Adipose tissue (tissue), 3 donors: ENCODE results near the gene ARMC7. TPM values are rescaled to one million over a fixed set of nuclear protein-coding genes. Genes with fewer than 3 reads are reported as not detected.
A peak's percentile ranks its signal among the peaks of the same experiment; 100 is the strongest.
"Not testable (repeated sequence)": the region's sequence is repeated elsewhere in the genome, so short reads cannot be mapped to it uniquely, and the experiment has no call there.

Experiments used
- H3K27ac ChIP-seq: one replicate; pipeline ENCODE4 v1.5.1; 2013; ENCODE audit warnings: low read depth, low read length
- WGBS, 3 donors: extraction: QIAGEN DNeasy Blood & Tissue Kit; methylation state at CpG; one replicate each; pipeline ENCODE4 v1.1.7; 2013; 5-methylcytosine and 5-hydroxymethylcytosine counted together
- polyA plus RNA-seq, 3 donors: library from polyadenylated mRNA; stranded (reverse); fragments of 200-250 nt; gene quantifications; one replicate each; pipeline ENCODE4 v1.2.3, GENCODE V29; 2013
- donor health status: healthy with polysubstance abuse.
- donor health status: Bipolar disorder and iron deficiency.
- donor health status: healthy.

Gene ARMC7
- polyA plus RNA-seq, 3 donors: 2.9 to 6.1 (median 4.2) TPM

GRCh38 chr17:75115555-75115954 lies 5.8 kb downstream of the ARMC7 start:
- no peak overlapping the region for H3K27ac ChIP-seq

GRCh38 chr17:75116737-75117136 lies 7.0 kb downstream of the ARMC7 start:
- 58 to 73% (median 72%) methylated on average over 9 of the region's 9 CpGs for WGBS, 3 donors
- no peak overlapping the region for H3K27ac ChIP-seq

GRCh38 chr17:75118307-75118706 lies 8.5 kb downstream of the ARMC7 start:
- WGBS, 3 donors: 79 to 93% (median 90%) methylated on average over 14 of the region's 14 CpGs
- no peak overlapping the region for H3K27ac ChIP-seq

- H3K27ac ChIP-seq: no peak overlapping the region
- 42 to 80% (median 57%) methylated on average over 19 of the region's 19 CpGs for WGBS, 3 donors
These were observed 14.5 kb downstream of the ARMC7 start for GRCh38 chr17:75124041-75124818.

- H3K27ac ChIP-seq: no peak overlapping the region
- 85 to 95% (median 88%) methylated on average over 4 of the region's 4 CpGs for WGBS, 3 donors
These were observed 15.0 kb downstream of the ARMC7 start for GRCh38 chr17:75124819-75125162.

GRCh38 chr17:75125984-75126383 lies 16.2 kb downstream of the ARMC7 start:
- 37 to 63% (median 37%) methylated on average over 3 of the region's 3 CpGs for WGBS, 3 donors
- H3K27ac ChIP-seq: no peak overlapping the region

GRCh38 chr17:75126954-75127353 lies 17.2 kb downstream of the ARMC7 start:
- 83 to 98% (median 92%) methylated on average over 8 of the region's 8 CpGs for WGBS, 3 donors
- H3K27ac ChIP-seq: no peak overlapping the region

GRCh38 chr17:75127936-75128335 lies 18.2 kb downstream of the ARMC7 start:
- not testable (repeated sequence) for H3K27ac ChIP-seq
- 88 to 90% (median 90%) methylated on average over 5 of the region's 5 CpGs for WGBS, 3 donors

- no peak overlapping the region for H3K27ac ChIP-seq
- 83 to 92% (median 89%) methylated on average over 33 of the region's 33 CpGs for WGBS, 3 donors
These were observed 19.1 kb downstream of the ARMC7 start for GRCh38 chr17:75128694-75129505.

- WGBS, 3 donors: 88 to 90% (median 88%) methylated on average over 9 of the region's 9 CpGs
- no peak overlapping the region for H3K27ac ChIP-seq
These were observed 19.8 kb downstream of the ARMC7 start for GRCh38 chr17:75129576-75129975.

GRCh38 chr17:75130059-75130631 lies 20.4 kb downstream of the ARMC7 start:
- 73 to 85% (median 79%) methylated on average over 24 of the region's 24 CpGs for WGBS, 3 donors
- H3K27ac ChIP-seq: no peak overlapping the region

- WGBS, 3 donors: 10 to 16% (median 15%) methylated on average over 28 to 29 of the region's 29 CpGs
- H3K27ac ChIP-seq: peak overlapping the region; percentile 17
These were observed 21.0 kb downstream of the ARMC7 start for GRCh38 chr17:75130632-75131277.

- H3K27ac ChIP-seq: peak within 1 kb of the TSS; percentile 25
- 1 to 2% (median 1%) methylated on average over 61 to 82 of the region's 82 CpGs for WGBS, 3 donors
These were observed 21.7 kb downstream of the ARMC7 start, which contains the start of gene NT5C for GRCh38 chr17:75131278-75132017. Gene NT5C, minus strand, starts transcription at chr17:75131742. Its CDS starts 35 bp downstream, at chr17:75131707.

GRCh38 chr17:75132018-75133000 lies 22.5 kb downstream of the ARMC7 start:
- WGBS, 3 donors: 77 to 83% (median 82%) methylated on average over 40 of the region's 40 CpGs
- H3K27ac ChIP-seq: not testable (repeated sequence)

GRCh38 chr17:75133001-75133400 lies 23.2 kb downstream of the ARMC7 start:
- no peak overlapping the region for H3K27ac ChIP-seq
- 93 to 96% (median 95%) methylated on average over 3 of the region's 3 CpGs for WGBS, 3 donors

- WGBS, 3 donors: 89 to 93% (median 92%) methylated on average over 14 of the region's 14 CpGs
- not testable (repeated sequence) for H3K27ac ChIP-seq
These were observed 24.0 kb downstream of the ARMC7 start for GRCh38 chr17:75133607-75134347.
